HG02678 (cell line): ENCODE measurements around the gene PDZD8.
A peak's percentile ranks its signal among the peaks of the same experiment; 100 is the strongest.

ENCODE experiments used
- ATAC-seq: cut with Tn5 transposase; IDR thresholded peaks from one replicate; pipeline ENCODE4 v1.9.1; 2021; ENCODE audit warnings: mild to moderate bottlenecking, moderate library complexity; ENCODE audit not compliant: unreplicated experiment

The PDZD8 gene

DNA sequence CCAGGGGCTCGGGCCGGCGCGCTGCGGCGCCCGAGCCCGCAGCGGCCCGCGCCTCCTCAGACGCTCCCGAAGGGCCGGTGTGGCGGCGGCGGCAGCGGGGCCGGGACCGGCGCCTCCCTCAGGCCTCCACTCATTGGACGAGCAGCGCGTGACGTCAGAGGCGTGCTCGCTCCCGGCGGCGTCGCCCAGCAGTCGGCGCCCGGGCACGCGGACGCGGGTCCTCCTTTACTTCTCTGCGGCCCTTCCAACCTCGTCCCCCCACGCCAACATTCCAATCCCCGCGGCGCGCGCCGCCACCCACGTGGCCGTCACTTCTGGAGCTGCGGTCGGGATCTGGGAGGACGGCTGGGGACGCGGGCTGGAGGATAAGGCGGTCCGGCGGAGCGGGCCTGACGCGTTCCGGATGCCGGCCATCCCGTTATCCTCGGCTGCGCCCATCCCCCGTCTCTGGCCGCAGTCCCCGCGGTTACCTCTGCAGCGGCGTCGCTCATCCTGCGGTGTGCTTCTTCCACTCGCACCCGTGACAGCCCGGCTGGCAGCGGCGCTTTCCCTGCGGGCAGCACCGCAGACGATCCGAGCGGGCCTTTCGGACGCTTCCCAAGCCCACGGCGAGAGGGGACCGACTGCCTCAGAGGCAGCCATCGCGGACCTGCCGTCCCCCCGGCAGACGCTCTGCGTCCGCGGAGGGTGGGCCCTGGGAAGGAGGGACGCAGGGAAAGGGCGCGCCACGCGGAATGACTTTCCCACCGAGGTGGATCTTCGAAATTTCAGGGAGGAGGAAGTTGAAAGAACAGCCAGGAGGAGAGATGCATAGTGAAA, at the start of gene PDZD8:
TSS of gene PDZD8 (minus strand) at position 81 of the 819 bp plus-strand sequence. CDS start 213 bp downstream, outside the sequence.
- ATAC-seq = peak; percentile 86

DNA sequence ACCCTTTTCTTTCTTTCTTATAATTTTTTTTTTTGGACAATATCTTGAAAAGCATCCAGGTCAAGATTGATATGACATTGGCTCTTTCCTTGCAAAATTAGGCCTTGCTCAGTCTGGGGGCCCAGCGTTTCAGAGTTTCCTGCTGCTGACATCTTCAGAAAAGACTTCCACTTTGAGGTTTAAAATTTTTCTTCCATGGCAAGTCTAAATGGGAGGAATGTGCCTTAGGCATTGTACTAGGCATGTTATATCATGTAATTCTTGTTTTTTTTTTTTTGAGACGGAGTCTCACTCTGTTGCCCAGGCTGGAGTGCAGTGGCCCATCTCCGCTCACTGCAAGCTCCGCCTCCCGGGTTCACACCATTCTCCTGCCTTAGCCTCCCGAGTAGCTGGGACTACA, 48.9 kb upstream of the PDZD8 start:
- ATAC-seq = no peak

GRCh38 chr10:117421985-117422384, 46.7 kb upstream of the PDZD8 start:
- ATAC-seq = no peak

DNA sequence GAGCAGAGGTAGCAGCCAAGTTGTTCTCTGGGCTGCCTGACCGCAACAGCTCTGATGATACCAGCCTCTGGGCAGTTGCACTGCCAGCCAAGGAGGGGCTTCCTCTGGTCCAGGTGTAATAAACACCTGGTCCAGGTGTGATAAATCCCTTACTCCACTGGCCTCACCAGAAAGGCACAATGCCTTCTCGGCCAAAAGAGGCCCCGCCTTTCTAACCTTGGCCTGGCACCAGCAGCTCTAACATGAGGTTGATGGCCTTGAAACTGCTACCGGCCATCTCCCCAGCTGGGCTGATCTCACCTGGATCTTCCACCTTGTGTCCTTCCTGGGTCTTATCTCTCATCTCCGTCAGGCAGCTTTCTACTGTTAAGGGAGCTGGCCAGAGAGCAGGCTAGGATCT, 45.5 kb upstream of the PDZD8 start:
- ATAC-seq = no peak

- ATAC-seq = no peak
Observed at GRCh38 chr10:117419921-117420320, 44.7 kb upstream of the PDZD8 start.

DNA sequence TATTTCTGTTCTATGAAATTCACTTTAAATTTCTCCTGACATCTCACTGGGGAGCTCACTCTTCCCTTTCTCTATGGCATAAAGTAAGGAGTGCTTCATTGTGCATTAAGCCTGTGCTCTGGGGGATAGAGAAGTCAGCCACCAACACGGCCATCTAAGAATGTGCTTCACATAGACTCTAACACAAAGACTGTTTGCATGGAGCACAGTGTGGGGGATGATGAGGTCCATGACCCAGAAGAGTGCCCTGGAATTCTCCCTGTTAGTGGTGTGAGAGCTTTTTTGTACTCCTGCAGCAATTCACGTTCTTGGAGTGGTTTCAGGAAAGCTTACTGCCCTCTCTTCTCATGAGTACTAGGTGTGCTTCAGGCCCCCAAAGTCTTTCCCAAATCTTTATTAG, 43.9 kb upstream of the PDZD8 start:
- ATAC-seq = no peak

- ATAC-seq = no peak
Observed at GRCh38 chr10:117418121-117418520, 42.9 kb upstream of the PDZD8 start.

GRCh38 chr10:117417196-117417595, 42.0 kb upstream of the PDZD8 start:
- no peak for ATAC-seq

GRCh38 chr10:117413928-117414618, 38.8 kb upstream of the PDZD8 start:
- no peak for ATAC-seq

- ATAC-seq = no peak
Observed at GRCh38 chr10:117412469-117413010, 37.3 kb upstream of the PDZD8 start.

- ATAC-seq = no peak
Observed at GRCh38 chr10:117411479-117412399, 36.5 kb upstream of the PDZD8 start.

DNA sequence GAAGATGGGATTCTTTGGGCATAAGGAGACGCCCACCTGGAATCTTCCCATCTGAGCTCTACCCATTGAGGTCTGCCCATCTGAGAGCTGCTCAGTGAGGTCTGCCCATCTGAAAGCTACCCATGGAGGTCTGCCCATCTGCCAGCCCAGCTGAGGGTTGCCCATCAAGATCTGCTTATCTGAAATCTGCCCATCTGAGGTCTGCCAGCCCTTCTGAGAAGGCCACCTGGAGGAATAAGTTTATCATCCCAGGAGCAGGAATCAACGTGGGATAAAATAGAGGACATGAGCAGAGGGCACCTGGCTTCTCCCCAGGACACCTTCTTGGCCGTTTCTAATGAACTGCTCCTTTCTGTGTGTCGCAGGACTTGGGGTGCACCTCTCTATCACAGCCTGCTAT, 35.3 kb upstream of the PDZD8 start:
- ATAC-seq = no peak

DNA sequence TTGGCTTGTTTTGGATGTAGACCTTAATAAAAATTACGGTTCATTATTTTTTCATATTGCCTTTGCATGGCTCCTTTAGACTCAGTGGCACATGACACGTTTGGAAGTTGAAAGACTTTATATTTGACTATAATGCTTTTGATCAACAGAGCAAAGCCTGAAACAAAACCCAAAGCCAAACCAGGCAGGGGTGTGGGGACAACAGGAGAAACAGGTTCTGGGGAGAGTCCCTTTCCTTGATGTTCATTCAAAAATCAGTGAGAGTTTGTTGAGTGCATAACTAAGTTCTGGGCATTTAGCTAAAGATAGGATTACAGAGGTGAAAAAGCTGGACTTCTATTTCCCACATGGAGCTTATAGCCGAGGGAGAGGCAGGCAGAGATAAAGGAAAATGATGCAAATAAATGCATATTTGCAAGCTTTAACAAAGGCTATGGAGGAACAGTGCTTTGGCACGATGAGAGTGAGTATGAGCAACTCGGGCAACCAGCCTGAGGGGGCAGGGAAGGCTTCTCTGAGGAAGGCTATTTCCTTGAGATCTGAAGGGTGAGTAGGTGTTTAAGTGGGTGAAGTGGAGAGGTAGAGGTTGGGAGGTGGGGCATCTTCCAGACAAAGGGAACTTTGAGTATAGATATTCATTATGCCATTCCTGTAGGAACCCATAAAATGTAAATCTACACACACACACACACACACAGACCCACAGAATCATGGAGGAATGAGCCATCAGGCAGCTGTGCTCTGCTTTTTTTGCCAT, 34.5 kb upstream of the PDZD8 start:
- no peak for ATAC-seq

DNA sequence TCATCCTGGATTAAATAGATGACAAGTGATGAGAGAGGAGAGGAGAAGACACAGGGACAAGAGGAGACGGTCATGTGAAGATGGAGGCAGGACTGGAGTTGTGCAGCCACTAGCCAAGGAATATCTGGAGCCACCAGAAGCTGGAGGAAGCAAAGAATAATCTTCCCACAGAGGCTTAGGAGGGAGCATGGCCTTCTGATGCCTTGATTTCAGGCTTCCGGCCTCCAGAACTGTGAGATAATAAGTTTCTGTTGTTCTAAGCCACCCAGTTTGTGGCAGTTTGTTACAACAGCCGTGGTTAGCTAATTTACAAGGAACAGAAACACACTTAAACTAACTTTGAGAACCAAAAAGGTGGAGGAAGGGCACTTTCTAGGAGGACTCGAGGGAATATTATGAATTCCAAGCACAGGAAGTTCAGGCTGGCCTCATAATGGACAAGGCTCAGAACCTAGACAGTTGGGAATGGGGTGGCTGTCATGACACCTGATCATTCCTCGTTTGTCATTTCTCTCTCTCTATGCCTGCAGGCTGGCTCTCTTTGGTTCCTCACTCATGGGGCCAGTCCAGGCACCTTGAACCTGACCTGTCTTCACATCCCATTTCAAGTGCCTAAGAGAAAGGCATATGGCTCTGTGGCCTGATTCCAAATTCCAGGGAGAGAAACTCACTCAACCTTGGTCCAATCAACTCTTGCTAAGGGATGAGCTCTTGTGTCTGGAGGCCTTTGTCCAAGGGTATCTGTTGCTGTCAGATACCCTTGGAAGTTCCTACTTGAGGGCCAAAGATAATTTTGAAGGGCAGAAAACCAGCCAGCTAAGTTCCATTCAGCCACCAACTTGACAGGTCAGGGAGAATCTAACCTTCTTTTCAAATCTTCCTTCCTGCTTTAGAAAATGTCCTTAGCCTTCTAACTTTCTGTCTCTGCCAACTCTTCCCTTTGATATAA, 33.5 kb upstream of the PDZD8 start:
- ATAC-seq = no peak

DNA sequence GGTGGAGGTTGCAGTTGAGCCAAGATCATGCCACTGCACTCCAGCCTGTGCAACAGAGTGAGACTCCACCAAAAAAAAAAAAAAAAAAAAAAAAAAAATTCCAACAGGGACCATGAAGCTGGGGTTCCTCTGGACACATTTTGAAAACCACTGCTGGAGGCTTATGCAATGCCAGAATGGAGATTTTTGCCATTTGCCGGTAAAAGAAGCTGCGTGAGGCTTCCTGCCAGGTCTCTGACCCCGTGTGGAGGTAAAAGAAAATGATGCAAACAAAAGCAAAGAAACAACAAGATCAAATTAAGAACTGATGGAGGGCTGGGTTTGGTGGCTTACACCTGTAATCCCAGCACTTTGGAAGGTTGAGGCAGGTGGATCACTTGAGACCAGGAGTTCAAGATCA, 30.5 kb upstream of the PDZD8 start:
- ATAC-seq = no peak

DNA sequence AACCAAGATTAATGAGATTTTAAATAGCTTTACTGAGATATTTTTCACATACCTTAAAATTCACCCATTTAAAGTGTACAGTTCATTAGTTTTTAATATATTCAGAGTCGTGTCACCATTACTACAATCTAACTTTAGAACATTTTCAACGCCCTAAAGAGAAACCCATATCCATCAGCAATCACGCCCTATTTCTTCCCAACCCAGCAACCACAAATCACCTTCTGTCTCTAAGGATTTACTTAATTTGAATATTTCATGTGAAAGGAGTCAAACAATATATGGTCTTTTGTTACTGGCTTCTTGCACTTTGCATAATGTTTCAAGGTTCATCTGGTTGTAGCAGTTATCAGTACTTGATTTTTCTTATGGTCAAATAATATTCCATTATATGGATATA, 25.1 kb upstream of the PDZD8 start:
- no peak for ATAC-seq

DNA sequence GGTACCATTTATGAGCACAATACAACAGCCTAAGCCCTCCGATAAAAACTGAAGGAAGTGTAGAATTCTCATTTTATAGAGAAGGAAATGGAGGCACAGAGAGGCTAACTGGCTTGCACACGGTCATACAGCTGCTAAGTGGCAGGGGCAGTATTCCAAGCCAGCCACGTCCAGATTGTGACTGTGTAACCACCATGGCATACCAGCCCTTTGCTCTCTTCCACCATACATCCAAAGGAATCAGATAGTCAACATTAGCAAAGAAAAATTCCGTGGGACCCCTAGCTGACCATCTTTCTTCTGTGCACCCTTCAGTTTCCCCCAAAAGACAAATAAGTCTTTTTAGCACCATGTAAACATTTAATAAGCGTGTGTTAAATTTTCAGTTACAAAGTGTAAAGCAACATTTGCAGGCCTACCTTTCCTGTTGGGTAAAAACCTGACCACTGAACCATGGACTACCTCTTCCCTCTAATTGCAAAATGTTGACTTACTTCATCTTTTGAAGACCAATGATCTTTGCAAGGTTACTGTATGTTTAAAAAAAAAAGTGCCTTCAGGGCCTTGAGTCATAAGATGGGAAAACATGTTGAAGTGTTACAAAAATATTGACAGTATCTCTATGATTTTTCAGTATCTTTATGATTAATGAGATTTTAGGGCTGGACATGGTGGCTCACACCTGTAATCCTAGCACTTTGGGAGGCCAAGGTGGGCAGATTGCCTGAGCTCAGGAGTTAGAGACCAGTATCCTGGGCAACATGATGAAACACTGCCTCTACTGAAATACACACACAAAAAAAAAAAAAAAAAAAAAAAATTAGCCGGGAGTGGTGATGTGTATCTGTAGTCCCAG, 24.3 kb upstream of the PDZD8 start:
- ATAC-seq = no peak

DNA sequence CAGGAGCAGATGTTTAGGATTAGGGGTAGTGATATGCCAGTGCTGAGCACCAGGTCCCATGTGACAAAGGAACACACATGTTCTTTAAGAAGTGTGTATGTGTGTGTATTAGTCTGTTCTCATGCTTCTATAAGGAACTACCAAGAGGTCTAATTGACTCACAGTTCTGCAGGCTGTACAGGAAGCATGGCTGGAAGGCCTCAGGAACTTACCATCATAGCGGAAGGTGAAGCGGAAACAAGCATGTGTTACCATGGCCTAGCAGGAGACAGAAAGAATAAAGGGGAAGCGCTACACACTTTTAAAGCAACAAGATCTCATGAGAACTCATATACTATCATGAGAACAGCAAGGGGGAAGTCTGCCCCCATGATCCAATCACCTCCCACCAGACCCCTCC, 22.8 kb upstream of the PDZD8 start:
- no peak for ATAC-seq
